ENCODE results near the gene STAT6.

STAT6 gene

DNA sequence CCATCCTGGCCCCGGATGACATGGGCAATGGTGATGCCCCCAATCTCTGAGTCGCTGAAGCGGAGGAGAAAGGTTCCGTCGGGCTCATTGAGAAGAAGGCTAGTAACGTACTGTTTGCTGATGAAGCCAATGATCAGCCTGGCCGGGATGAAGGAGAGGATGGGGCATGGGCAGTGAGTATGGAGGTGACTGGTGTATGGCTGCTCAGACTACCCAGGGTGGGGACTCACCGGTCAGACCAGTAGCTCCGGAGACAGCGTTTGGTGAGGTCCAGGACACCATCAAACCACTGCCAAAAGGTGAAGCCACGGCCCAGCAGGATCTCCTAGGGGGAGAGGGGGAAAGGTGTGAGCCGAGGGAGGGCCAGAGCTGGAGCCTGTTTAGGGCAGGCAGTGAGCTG is 11.4 kb downstream of the STAT6 start:
- DNase-seq, result no peak

DNA sequence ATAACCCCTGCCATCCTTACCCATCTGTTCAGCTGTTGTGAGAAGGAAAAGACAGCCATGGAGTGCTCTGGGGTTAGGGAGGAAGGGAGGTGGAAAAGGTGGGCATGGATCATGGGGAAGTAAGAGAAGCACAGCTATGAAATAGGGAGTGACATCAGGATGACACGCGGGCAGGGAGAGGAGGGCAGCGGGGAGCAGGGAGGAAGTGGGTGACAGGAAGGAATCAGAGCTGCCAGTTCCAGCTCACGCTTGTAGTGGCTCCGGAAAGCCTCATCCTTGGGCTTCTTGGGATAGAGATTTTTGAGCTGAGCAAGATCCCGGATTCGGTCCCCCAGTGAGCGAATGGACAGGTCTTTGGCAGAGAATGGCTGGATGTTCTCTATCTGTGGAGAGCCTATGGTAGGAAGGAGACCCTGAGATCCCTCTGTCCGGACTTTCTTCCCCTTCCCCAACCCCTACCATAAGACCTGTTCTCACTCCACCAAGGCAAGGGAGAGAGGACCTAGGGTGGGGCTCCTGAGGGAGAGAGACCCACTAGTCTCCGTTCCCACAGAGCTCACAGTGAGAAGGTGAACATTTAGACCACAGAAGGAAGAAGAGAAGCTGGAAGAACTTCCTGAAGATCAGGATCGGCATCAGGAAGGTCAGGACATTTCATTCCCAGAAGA is 12.0 kb downstream of the STAT6 start:
- DNase-seq, result no peak

GRCh38 chr12:57098546-57098945 is 12.6 kb downstream of the STAT6 start:
- no peak for DNase-seq

GRCh38 chr12:57097554-57097835 is 13.7 kb downstream of the STAT6 start:
- DNase-seq, result no peak

GRCh38 chr12:57096748-57097553 is 14.2 kb downstream of the STAT6 start:
- no peak for DNase-seq

DNA sequence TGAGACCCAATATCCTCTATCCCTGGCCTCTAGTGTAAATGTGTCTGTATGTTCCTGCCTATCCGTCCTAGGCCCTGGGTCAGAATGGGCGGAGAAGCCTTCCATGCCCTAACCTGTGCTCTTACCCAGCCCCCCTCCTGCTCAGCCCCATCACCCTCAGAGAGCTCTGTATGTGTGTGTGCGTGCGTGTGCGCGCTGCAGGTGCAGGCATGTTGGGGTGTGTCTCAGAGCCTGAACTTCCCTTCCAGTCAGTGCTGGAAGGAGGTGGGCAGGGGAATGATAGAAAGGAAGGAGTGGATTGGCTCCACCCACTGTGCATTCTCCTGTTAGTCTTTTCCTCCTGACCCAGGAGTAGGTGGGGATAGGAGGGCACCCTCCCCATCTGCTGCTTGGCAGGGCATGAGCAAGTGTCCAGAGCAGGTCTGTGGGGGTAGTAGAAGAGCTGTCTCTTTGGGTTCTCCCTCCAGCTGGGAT is 15.0 kb downstream of the STAT6 start:
- peak; percentile 63 for DNase-seq

DNA sequence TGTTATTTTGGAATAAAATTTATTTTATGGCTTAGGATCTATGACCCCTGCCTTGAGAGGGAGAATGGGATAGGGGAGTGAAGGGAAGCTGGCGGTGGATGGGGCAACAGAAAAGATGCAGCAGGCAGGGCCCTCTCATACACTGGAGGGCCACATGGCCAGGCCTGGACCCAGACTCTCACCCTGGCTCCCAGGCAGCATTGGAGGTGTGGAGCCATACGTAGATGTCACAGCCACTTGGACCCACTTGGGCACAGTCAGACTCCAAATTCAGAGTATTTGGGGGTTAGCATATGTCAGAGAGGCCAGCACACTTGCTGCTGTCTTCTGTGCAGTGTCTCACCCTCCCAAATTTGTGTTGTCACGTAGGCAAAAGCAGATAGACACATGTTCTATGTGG is 15.7 kb downstream of the STAT6 start:
- no peak for DNase-seq

GRCh38 chr12:57094208-57095160 is 16.7 kb downstream of the STAT6 start:
- no peak for DNase-seq

DNA sequence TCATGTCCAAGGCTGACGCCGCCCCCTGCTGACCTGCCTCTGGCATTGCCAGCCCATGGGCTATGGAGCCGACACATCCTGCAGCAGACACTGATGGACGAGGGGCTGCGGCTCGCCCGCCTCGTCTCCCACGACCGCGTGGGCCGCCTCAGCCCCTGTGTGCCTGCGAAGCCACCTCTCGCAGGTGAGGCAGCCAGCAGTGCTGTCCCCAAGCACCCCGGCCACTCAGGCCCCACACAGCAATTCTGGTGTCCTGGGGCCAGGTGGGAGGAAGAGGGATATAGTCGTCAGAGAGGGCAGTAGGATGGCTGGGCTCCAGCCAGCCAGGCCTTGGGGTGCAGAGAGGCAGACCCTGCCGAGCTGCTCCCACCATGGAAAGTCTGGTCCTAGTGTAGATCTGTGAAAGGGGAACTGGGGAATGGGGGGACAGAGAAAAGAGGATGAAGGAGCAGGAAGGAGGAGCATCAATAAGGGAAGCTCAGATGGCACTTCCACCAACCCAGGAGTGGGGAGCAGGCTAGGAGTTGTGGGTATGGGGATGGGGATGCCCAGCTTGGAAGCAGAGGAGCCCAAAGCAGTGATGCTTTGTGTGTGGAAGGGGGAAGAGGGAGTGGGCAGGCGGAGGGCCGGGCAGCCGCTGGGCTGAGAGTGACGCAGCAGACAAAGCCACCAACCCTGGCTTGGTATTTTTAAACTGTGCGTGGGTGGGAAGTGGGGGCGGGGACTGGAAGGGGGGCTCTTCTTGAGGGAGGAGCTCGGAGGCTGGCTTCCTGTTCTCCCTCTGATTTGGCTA is 17.6 kb downstream of the STAT6 start:
- no peak for DNase-seq

DNA sequence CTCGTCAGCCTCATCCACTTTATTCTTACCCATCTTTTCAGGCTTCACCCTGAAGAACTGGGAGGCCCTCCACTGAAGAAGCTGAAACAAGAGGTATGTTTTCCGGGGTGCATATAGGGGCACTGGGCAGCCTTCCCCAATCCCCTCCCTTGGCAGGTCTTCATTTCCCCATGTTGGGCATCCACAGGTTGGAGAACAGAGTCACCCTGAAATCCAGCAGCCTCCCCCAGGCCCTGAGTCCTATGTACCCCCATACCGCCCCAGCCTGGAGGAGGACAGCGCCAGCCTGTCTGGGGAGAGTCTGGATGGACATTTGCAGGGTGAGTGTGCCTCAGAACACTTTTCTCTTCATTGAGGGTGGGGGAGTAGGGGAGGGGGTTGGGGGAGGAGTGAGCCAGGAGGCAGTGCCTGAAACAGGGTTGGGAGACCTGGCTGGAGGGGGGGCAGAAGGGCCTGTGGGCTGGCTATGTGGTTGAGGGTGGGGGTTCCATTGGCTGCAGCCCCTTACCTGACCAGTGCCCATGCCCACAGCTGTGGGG is 18.2 kb downstream of the STAT6 start:
- DNase-seq, result no peak

GRCh38 chr12:57092529-57092862 is 18.7 kb downstream of the STAT6 start:
- DNase-seq, result no peak

GRCh38 chr12:57091638-57092528 is 19.3 kb downstream of the STAT6 start:
- no peak for DNase-seq

DNA sequence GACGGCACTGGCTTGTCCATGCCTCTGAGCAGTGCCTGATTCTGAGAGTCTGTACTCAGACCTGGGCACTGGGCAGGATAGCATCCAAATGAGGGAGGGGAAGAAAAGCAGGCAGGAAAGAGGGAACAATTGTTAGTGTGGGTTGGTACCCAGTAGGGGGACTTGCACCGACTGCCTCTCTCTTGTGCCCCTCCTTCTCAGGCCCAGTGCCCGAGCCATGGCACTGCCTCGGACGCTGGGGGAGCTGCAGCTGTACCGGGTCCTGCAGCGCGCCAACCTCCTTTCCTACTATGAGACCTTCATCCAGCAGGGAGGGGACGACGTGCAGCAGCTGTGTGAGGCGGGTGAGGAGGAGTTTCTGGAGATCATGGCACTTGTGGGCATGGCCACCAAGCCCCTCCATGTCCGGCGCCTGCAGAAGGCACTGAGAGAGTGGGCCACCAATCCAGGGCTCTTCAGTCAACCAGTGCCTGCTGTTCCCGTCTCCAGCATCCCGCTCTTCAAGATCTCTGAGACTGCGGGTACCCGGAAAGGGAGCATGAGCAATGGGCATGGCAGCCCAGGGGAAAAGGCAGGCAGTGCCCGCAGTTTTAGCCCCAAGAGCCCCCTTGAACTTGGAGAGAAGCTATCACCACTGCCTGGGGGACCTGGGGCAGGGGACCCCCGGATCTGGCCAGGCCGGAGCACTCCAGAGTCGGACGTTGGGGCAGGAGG is 20.1 kb downstream of the STAT6 start:
- no peak for DNase-seq

DNA sequence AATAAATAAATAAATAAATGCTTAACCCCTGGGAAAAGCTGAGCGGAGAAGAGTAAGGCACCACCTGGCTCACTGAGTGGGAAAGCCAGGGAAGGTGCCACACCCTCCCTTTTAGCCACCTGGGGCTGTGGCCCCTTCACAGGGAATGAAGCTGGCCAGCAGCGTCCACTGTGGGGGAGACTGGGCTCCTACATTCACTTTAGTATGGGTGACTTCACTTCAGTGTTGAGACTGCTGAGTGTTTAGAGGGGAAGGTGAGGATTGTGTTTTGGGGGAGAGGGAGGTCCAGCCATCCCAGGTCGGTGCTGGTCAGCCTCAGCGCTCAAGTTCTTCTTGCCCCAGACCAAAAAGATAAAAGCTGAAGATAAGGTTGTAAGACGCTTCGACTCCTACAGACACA is 20.7 kb downstream of the STAT6 start:
- no peak for DNase-seq

GRCh38 chr12:57089271-57090245 is 21.6 kb downstream of the STAT6 start:
- DNase-seq, result no peak

- DNase-seq, result peak; percentile 74
Observed at GRCh38 chr12:57088354-57089270, 22.6 kb downstream of the STAT6 start, which contains the start of gene NAB2. NAB2 (plus strand) TSS chr12:57089114; CDS start chr12:57089272, 158 bp downstream.

GRCh38 chr12:57087691-57088353 is 23.3 kb downstream of the STAT6 start:
- DNase-seq, result peak; percentile 19

Measured in NCI-H1105 (cell line).